GM10248 (cell line): ENCODE measurements around the gene TRIOBP.

ENCODE experiments used
- CTCF ChIA-PET: fragments of 300-600 bp; sonication (Branson Sonifier 250); formaldehyde crosslinking; extraction: SDS; loops from one replicate; lab custom pipeline; 2021; ENCODE audit warnings: antibody characterized with exemption; lab: Yijun Ruan, JAX
- POLR2A ChIA-PET: fragments of 350-650 bp; sonication (Branson Sonifier 250); formaldehyde crosslinking; extraction: SDS; loops from one replicate; lab custom pipeline; 2020; ENCODE audit warnings: antibody characterized with exemption; lab: Yijun Ruan, JAX
- DNase-seq: peaks from one replicate; pipeline ENCODE4 v3.0.0; 2012; ENCODE audit errors: extremely low spot score
- TF ChIP-seq, protein P1 (sequence below): IDR thresholded peaks from 2 replicates; pipeline ENCODE4 v1.5.1; 2012; ENCODE audit warnings: mild to moderate bottlenecking, low read depth; ENCODE audit errors: extremely low read depth, missing control alignments, control extremely low read depth

The TRIOBP gene

DNA sequence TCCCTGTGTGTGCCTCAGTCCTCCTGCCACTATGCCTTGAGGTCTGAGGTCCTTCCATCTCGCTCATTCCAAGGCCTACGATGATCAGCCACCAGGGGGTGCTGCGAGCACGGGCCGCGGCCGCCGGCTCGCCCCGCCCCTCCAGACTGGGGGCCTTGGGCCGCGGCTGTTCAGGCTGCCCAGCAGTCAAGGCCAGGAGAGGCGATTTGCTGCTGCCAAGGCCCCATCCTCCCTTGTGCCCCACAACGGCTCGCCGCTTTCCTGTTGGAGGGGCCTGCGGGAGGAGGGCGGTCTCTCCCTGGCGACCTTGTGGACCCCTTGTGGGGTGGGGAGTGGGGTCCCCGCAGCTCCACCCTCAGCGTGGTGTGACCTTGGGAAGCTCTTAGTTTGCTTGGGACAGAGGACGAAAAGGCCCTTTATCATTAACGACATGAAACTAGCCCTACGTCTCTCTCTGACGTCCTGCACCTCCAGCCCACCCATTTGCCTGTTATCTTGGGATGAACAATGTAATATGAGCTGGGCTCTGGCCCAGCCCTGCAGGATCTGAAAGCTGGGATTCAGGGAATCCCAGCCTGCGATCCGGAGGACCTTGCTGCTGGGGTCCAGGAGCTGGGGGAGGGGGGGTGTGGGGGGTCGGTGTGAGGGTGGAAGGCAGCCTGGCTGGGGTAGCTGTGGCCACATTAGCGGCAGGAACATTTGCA is 121.0 kb downstream of the TRIOBP start:
- ChIA-PET POLR2A (interaction anchor here (0.6 kb wide), 1 partner anchor 85 kb away, joined by 5 read pairs; no protein-coding TSS in a partner anchor), CTCF (interaction anchor here (0.6 to 7.5 kb wide), 49 partner anchors 10 to 443 kb away, joined by 3 to 123 read pairs (median 4); partner anchors contain the start of genes ANKRD54, C22orf23, EIF3L and GCAT)
- TF ChIP-seq, protein P1, sequence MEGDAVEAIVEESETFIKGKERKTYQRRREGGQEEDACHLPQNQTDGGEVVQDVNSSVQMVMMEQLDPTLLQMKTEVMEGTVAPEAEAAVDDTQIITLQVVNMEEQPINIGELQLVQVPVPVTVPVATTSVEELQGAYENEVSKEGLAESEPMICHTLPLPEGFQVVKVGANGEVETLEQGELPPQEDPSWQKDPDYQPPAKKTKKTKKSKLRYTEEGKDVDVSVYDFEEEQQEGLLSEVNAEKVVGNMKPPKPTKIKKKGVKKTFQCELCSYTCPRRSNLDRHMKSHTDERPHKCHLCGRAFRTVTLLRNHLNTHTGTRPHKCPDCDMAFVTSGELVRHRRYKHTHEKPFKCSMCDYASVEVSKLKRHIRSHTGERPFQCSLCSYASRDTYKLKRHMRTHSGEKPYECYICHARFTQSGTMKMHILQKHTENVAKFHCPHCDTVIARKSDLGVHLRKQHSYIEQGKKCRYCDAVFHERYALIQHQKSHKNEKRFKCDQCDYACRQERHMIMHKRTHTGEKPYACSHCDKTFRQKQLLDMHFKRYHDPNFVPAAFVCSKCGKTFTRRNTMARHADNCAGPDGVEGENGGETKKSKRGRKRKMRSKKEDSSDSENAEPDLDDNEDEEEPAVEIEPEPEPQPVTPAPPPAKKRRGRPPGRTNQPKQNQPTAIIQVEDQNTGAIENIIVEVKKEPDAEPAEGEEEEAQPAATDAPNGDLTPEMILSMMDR = peak; percentile 94
- DNase-seq = peak; percentile 92

DNA sequence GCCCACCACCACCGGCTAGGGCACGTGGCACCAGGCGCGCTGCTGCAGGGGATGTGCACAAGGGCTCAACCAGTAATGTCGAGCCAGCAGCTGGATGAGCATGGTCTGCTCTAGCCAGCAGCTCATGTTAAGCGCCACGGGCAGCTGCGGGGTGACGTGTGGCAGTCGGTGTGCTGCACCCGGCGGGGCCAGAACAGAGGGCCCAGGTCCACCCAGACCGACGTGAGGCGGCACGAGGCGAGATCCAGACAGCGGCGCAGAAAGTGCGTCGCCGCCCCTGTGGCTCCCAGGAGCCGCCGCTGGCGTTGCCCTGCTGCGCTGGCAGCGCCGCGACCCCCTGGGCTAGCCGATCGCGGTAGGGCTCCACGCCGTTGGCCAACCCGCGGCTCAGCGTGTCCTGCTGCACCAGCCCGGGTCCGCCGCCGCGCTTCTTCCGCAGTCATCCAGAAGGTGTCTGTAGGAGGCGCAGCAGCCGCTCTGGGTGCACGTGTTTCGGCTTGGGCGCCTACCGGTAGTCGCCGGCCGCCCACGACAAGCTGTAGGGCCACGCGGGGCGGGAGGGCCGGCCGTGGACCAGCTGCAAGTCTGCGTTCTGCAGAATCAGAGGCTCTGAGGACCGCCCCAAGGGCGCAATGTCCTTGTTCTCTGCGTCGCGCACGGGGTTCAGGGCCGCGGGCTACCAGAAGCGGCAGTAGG is 121.7 kb downstream of the TRIOBP start:
- CTCF ChIA-PET = interaction anchor here (0.6 to 7.5 kb wide), 44 partner anchors 10 to 442 kb away, joined by 3 to 123 read pairs (median 4); partner anchors contain the start of genes ANKRD54, C22orf23, EIF3L and GCAT
- TF ChIP-seq, protein P1 = peak; percentile 42
- POLR2A ChIA-PET = interaction anchor here (1.3 kb wide), 1 partner anchor 12 kb away, joined by 4 read pairs; no protein-coding TSS in a partner anchor
- peak; percentile 84 for DNase-seq

DNA sequence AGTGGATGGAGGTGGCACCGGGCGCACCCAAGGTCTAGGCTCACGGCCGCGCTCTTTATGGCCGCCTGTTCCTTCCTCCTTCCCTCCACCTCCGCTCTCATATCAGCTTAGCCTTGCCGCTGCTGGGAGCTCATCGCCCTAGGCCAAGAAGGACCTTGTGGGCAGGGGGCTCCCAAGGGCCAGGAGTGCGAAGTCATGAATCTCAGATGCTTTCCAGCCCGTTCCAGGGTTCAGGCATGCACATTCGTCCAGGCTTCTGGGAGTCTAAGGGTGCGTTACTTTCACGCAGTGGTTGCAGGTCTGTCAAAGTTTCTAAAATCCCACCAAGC is 122.2 kb downstream of the TRIOBP start:
- no peak for DNase-seq
- TF ChIP-seq, protein P1 = no peak
- ChIA-PET CTCF (interaction anchor here (0.7 to 7.5 kb wide), 27 partner anchors 11 to 318 kb away, joined by 3 to 123 read pairs (median 5); partner anchors contain the start of genes ANKRD54, C22orf23, GCAT and GGA1), POLR2A (interaction anchor here (1.3 kb wide), 1 partner anchor 12 kb away, joined by 4 read pairs; no protein-coding TSS in a partner anchor)

DNA sequence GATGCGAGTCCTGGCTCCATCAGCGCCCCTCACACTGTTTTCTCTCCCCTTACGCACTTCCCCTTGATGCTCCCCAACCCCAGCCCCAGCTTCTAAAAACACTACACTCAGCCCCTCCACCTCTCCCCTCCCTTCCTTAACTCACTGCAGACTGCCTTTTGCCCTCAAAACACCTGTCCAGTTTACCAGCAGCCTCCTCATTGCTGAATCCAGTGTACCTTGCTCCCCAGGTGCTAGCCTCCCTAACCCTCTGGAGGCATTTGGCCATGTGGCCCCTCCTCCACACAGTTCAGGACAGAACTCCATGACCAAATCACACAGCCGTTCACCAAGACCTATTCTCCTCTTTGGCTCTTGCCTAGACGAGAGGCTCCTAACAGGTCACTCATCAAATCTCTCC is 123.5 kb downstream of the TRIOBP start:
- ChIA-PET POLR2A (interaction anchor here (0.7 kb wide), 1 partner anchor 19 kb away, joined by 11 read pairs; no protein-coding TSS in a partner anchor), CTCF (interaction anchor here (1.0 to 7.5 kb wide), 8 partner anchors 10 to 145 kb away, joined by 3 to 123 read pairs (median 20); partner anchors contain the start of gene EIF3L)

DNA sequence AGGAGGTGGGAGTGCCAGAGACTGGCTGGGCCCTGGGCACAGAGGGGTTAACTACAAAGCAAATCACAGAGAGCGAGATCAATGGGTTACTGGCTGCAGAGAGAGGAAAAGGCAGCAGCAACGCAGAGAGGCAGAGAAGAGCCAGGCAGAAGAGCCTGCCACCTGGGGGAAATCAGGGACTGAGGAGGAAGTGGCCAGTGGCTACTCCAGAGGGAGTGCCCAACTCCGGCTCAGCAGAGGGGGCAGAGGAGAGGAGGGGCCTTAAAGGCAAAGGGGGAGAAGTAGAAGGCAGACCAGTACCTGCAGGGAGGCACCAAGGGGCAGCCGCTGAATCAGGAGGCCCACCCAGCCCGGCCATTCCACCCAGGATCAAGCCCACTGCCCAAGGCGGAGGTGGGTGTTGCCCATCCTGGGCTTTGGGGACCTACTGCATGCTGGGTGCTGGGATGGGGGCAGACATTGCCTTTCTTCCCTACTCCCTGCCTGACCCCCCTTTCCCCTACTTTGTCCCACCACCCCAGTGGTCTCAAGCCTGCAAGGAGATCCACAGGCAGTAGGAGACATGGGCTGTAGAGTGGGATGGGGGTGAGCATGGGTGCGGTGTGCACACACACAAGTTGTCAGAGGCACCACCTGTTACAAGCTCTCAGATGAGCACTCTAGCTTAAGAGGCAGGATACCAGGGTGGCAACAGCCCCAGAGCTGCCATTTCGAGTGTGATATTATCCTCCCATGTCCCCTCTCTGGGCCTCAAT is 125.4 kb downstream of the TRIOBP start:
- DNase-seq = no peak
- TF ChIP-seq, protein P1 = no peak
- POLR2A ChIA-PET = no interaction called here
- CTCF ChIA-PET = interaction anchor here (0.8 to 1.5 kb wide), 5 partner anchors 9 to 124 kb away, joined by 3 to 4 read pairs (median 3); no protein-coding TSS in a partner anchor

More for the DNA sequence above, 123.5 kb downstream of the TRIOBP start:
- DNase-seq = no peak
- TF ChIP-seq, protein P1 = no peak
